Esophagus squamous epithelium (tissue), 4 donors: ENCODE measurements around the gene MBD3.

Experiments used
- CTCF ChIP-seq, 6 experiments: fragments of 450-650 bp in 4 of 6; fragments of 200-600 bp in 2 of 6; sonication (generic) in 2 of 6; IDR thresholded peaks; one replicate each; pipeline ENCODE4 v1.5.1; 2016 to 2019; ENCODE audit warnings: antibody characterized with exemption in 6 of 6, mild to moderate bottlenecking in 4 of 6, moderate library complexity in 4 of 6
- POLR2A ChIP-seq, 4 donors: fragments of 450-650 bp; IDR thresholded peaks; one replicate each; pipeline ENCODE4 v1.6.1; 2017; ENCODE audit warnings: antibody characterized with exemption in 4 of 4, mild to moderate bottlenecking in 4 of 4, moderate library complexity in 3 of 4

- TF ChIP-seq POLR2A (IDR thresholded peaks at IDR 0.05), result no peak
- TF ChIP-seq CTCF (IDR thresholded peaks at IDR 0.05), result no peak
These were observed 16.4 kb upstream of the MBD3 start for GRCh38 chr19:1609103-1609396.
